Adrenal gland (tissue), 12 donors: ENCODE data around the gene NPPB. TPM values are rescaled to one million over a fixed set of nuclear protein-coding genes. Genes with fewer than 3 reads are reported as not detected.

ENCODE experiments used
- DNase-seq, 7 donors: peaks; one replicate each; pipeline ENCODE4 v3.0.0-alpha.2; 2019 to 2020
- H3K27ac ChIP-seq, 5 donors: fragments of 200-600 bp; sonication (generic) in 4 of 5; 1 replicate in 3 of 5; 2 replicates in 2 of 5; pipeline versions ENCODE4 v1.5.1 to v1.8.0; 2016 to 2020; ENCODE audit warnings: mild to moderate bottlenecking in 1 of 5
- H3K27me3 ChIP-seq: fragments of 200-600 bp; 2 replicates; pipeline ENCODE4 v1.8.0; 2021
- H3K36me3 ChIP-seq, 2 donors: fragments of 200-600 bp; replicated peaks in 1 of 2; 1 replicate in 1 of 2; 2 replicates in 1 of 2; pipeline versions ENCODE4 v1.5.1 to v1.8.0; 2018 to 2022
- H3K4me1 ChIP-seq, 2 donors: fragments of 200-600 bp; replicated peaks in 1 of 2; 1 replicate in 1 of 2; 2 replicates in 1 of 2; pipeline versions ENCODE4 v1.5.1 to v1.8.0; 2018 to 2021
- H3K4me3 ChIP-seq, 4 donors: fragments of 200-600 bp; sonication (generic) in 3 of 4; one replicate each; pipeline ENCODE4 v1.5.1; 2016 to 2018
- H3K9me3 ChIP-seq, 3 donors: fragments of 200-600 bp; sonication (generic) in 1 of 3; replicated peaks in 1 of 3; 1 replicate in 2 of 3; 2 replicates in 1 of 3; pipeline versions ENCODE4 v1.5.1 to v1.8.0; 2016 to 2021
- POLR2A ChIP-seq, 2 donors: fragments of 450-650 bp; IDR thresholded peaks; one replicate each; pipeline ENCODE4 v1.6.1; 2017; ENCODE audit warnings: antibody characterized with exemption in 2 of 2, mild to moderate bottlenecking in 2 of 2, moderate library complexity in 1 of 2
- WGBS, 4 donors: extraction: QIAGEN DNeasy Blood & Tissue Kit in 2 of 4; methylation state at CpG; one replicate each; pipeline versions ENCODE4 v1.1.5 to v1.1.7; 2013 to 2017; 5-methylcytosine and 5-hydroxymethylcytosine counted together
- intact Hi-C, 2 donors: fragments of 100-400 bp; cut with DNase I; formaldehyde crosslinking; loops; one replicate each; pipeline versions ENCODE4 v1.14.1 to v1.15.0; 2022 to 2023
- polyA plus RNA-seq, 3 donors: library from polyadenylated mRNA; stranded (reverse); fragments of 200-250 nt in 2 of 3; fragments of 350-450 nt in 1 of 3; fragmentation: Illumina TruSeq in 1 of 3; extraction: RNeasy Lipid Tissue Mini Kit (QIAGEN cat#74804) in 1 of 3; gene quantifications; one replicate each; pipeline ENCODE4 v1.2.3, GENCODE V29; 2013 to 2014
- total RNA-seq, 9 donors: library from RNA; depleted of rRNA in 4 of 9; stranded (reverse); fragments of >200 nt in 4 of 9; fragments of 120-200 nt in 1 of 9; fragmentation: NEBNext Ultra II Directional in 1 of 9; extraction: Animal tissue kit (Norgen Biotek cat#: 25700) in 1 of 9; gene quantifications; one replicate each; pipeline versions ENCODE4 v1.1.0 to v1.2.4, GENCODE V29; 2013 to 2023
- TF ChIP-seq, protein P1 (sequence below), 6 experiments: fragments of 450-650 bp in 4 of 6; fragments of 200-600 bp in 2 of 6; sonication (generic) in 1 of 6; IDR thresholded peaks; 1 replicate in 5 of 6; 2 replicates in 1 of 6; pipeline versions ENCODE4 v1.5.1 to v1.8.0; 2016 to 2021; ENCODE audit warnings: antibody characterized with exemption in 6 of 6, mild to moderate bottlenecking in 2 of 6, moderate library complexity in 1 of 6
- donor health status: healthy with polysubstance abuse.
- donor health status: Bipolar disorder and iron deficiency.
- donor health status: DM: yes; HTN: yes; CAD: no.
- donor health status: DM: no; HTN: no; CAD: no.
- donor health status: DM: no; HTN: no; CAD: no.
- donor health status: DM: yes; HTN: yes; CAD: no.

The NPPB gene
- total and polyA plus RNA-seq, 12 donors: 1.1 TPM; not detected in 11

DNA sequence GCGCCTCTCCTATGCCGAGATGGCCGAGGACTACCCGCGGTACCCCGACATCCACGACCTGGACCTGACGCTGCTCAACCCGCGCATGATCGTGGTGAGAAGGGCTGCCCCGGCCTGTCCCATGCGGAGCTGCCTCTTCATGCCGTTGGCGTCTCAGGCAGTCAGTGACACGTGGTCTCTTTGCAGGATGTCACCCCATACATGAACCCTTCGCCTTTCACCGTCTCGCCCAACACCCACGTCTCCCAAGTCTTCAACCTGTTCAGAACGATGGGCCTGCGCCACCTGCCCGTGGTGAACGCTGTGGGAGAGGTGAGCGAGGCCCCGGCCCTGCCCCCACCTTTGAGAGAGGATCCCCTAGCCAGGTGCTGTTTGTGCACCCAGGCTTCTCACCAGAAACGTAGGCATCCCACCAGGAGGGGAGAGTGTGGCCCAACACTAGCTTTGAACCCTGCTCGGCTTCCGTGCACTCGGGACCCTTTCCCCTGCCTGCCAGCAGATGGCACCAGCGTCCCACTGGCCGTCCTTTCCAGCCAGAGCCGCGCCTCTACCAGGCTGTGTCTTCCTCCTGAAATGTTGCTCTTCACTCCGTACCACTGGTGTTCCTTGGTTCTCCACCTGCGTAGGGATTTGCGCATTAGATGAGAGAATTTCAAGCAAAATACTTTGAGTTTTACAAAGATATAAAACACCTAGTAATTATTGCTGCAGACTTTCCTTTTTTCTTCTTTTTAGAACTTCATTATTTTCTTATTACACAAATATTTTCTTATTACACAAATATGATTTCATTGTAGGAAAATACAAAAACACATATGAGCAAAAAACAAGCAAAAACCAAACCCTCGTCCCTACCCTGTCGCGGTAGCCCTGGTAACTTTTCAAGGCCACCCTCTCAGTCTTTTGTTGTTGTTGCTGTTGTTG is 20.1 kb downstream of the NPPB start:
- intact Hi-C loops: loop anchor here in 1 of 2 donors (5.0 kb wide), 1 partner anchor 59 kb away; no protein-coding TSS in a partner anchor
- Histone ChIP-seq H3K27ac (no peak overlapping the region), H3K27me3 (no peaks in the 10 kb centered on the region), H3K4me3 (no peak overlapping the region), H3K4me1 (peaks cover 0 to 13% of the 10 kb centered on the region in 2 donors), H3K9me3 (no peaks in the 10 kb centered on the region), H3K36me3 (peaks cover 0 to 87% of the 10 kb centered on the region in 2 donors)
- 52 to 60% (median 55%) methylated on average over 31 to 40 of the region's 40 CpGs for WGBS, 4 donors
- no peak for TF ChIP-seq POLR2A (IDR thresholded peaks at IDR 0.05)
- TF ChIP-seq, protein P1, sequence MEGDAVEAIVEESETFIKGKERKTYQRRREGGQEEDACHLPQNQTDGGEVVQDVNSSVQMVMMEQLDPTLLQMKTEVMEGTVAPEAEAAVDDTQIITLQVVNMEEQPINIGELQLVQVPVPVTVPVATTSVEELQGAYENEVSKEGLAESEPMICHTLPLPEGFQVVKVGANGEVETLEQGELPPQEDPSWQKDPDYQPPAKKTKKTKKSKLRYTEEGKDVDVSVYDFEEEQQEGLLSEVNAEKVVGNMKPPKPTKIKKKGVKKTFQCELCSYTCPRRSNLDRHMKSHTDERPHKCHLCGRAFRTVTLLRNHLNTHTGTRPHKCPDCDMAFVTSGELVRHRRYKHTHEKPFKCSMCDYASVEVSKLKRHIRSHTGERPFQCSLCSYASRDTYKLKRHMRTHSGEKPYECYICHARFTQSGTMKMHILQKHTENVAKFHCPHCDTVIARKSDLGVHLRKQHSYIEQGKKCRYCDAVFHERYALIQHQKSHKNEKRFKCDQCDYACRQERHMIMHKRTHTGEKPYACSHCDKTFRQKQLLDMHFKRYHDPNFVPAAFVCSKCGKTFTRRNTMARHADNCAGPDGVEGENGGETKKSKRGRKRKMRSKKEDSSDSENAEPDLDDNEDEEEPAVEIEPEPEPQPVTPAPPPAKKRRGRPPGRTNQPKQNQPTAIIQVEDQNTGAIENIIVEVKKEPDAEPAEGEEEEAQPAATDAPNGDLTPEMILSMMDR (IDR thresholded peaks at IDR 0.05): peak; percentile 91 to 99 (median 97)
- DNase-seq: peak; percentile 68 to 88 (median 79)

DNA sequence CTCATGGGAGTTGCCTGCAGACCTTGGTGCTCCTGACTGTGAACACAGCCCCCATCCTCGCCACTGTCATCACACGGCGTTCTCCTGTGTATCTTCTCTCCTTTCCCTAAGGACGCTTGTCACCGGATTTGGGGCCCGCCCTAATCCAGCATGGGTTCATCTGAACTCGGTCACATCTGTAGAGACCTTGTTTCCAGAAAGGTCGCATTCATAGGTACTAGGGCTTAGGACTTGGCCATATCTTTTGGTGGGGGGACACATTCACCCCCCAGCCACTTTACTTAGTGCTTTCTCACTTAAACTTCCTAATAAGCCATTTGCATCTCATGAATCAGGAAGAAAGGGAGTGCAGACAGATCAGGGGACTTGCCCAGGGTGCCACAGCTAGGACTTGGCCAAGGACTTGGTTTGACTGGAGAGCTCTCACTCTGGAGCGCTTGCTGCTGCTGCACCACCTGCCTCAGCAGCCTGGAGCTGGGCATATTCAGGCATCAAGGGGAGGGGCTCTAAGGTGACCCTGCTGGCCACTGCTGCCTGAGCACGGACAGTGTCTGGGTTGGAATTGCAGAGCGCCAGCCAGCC is 20.9 kb downstream of the NPPB start:
- Histone ChIP-seq H3K27me3 (no peaks in the 10 kb centered on the region), H3K4me3 (no peak overlapping the region), H3K36me3 (peaks cover 0 to 93% of the 10 kb centered on the region in 2 donors), H3K27ac (no peak overlapping the region), H3K4me1 (peaks cover 0 to 9% of the 10 kb centered on the region in 2 donors), H3K9me3 (no peaks in the 10 kb centered on the region)
- no peak for DNase-seq
- intact Hi-C loops: loop anchor here (2.0 to 5.0 kb wide), 2 partner anchors 55 to 59 kb away; no protein-coding TSS in a partner anchor
- 65 to 79% (median 78%) methylated on average over 10 to 11 of the region's 11 CpGs for WGBS, 4 donors
- TF ChIP-seq POLR2A (IDR thresholded peaks at IDR 0.05): no peak
- TF ChIP-seq, protein P1 (IDR thresholded peaks at IDR 0.05): no peak

DNA sequence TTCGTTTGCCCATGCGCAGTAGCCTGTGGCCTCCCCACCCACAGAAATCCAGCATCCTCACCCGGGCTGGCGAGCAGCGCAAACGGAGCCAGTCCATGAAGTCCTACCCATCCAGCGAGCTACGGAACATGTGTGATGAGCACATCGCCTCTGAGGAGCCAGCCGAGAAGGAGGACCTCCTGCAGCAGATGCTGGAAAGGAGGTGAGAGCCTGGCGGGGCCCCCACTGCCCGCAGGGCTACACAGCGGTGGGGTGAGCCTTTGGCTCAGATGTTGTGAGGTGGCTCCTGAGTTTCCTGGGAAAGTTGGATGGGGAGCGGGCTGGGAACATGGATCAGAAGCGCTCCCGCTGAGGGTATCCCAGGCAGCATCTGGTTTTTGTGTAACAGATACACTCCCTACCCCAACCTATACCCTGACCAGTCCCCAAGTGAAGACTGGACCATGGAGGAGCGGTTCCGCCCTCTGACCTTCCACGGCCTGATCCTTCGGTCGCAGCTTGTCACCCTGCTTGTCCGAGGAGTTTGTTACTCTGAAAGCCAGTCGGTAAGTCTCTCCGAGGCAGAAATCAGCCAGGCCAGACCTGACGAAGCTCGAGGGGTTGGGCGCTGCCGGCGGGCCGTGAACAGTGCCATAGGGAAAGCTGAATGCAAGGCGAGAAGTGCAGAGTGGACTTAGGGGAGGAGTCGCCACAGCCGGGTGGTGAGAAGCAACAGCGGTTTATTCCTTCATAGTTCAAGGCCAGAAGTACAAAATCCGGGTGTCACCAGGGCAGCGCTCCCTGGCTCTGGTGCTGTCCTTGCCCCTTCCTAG is 21.6 kb downstream of the NPPB start:
- intact Hi-C loops: loop anchor here (2.0 to 5.0 kb wide), 2 partner anchors 56 to 60 kb away; no protein-coding TSS in a partner anchor
- Histone ChIP-seq H3K9me3 (no peaks in the 10 kb centered on the region), H3K27ac (no peak overlapping the region), H3K4me3 (no peak overlapping the region), H3K4me1 (peaks cover 0 to 2% of the 10 kb centered on the region in 2 donors), H3K36me3 (peaks cover 0 to 99% of the 10 kb centered on the region in 2 donors), H3K27me3 (no peaks in the 10 kb centered on the region)
- no peak for TF ChIP-seq POLR2A (IDR thresholded peaks at IDR 0.05)
- TF ChIP-seq, protein P1 (IDR thresholded peaks at IDR 0.05): no peak
- peak in 1 of 7 donors; percentile 16 for DNase-seq
- 71 to 85% (median 83%) methylated on average over 30 to 36 of the region's 36 CpGs for WGBS, 4 donors
